Measurements from ENCODE around the gene RHBDL2. TPM values are rescaled to one million over a fixed set of nuclear protein-coding genes. Genes with fewer than 3 reads are reported as not detected.

The RHBDL2 gene
- total and polyA plus RNA-seq, 2 donors (not counting 3 experiments of a cell fraction or from before 2014, with no cell fraction given) = 0.06 to 1.4 TPM

GRCh38 chr1:38962113-38962512 is 20.5 kb upstream of the RHBDL2 start:
- Histone ChIP-seq H3K79me2 (ENCODE audit: control insufficient read depth, insufficient read depth, low read length) (no peaks in the 10 kb centered on the region), H3K27me3 (ENCODE audit: control insufficient read depth in 2 of 2, insufficient read depth in 2 of 2, low read length in 2 of 2) (no peaks in the 10 kb centered on the region), H2AFZ (ENCODE audit: low read depth, low read length) (no peak overlapping the region), H4K20me1 (replicated peaks; ENCODE audit: control insufficient read depth, extremely low read depth, insufficient read depth, low read length) (no peaks in the 10 kb centered on the region), H3K27ac (ENCODE audit: insufficient read depth, low read depth, low read length) (no peak overlapping the region), H3K9ac (replicated peaks; ENCODE audit: extremely low read depth, insufficient read depth, low read length) (no peak overlapping the region), H3K4me1 (ENCODE audit: control insufficient read depth, extremely low read depth, insufficient read depth, low read length) (no peaks in the 10 kb centered on the region), H3K4me3 (replicated peaks in 1 of 3; ENCODE audit: insufficient read depth in 1 of 3, low read depth in 1 of 3, low read length in 3 of 3) (no peak overlapping the region), H3K4me2 (ENCODE audit: insufficient read depth, low read length) (no peak overlapping the region), H3K36me3 (ENCODE audit: control insufficient read depth in 2 of 2, extremely low read depth in 1 of 2, insufficient read depth in 2 of 2, low read length in 2 of 2) (no peaks in the 10 kb centered on the region), H3K9me1 (replicated peaks; ENCODE audit: control insufficient read depth, extremely low read depth, insufficient read depth, low read length) (no peaks in the 10 kb centered on the region), H3K9me3 (replicated peaks; ENCODE audit: control insufficient read depth, insufficient read depth, low read length) (no peaks in the 10 kb centered on the region)
- ChIA-PET CTCF (no interaction called here), POLR2A (no interaction called here)
- BruUV-seq (replicated peaks) = no TSS peak
- intact Hi-C loops (cut with micrococcal nuclease) (no loop called here), dilution Hi-C loops (cut with MboI; ENCODE audit: extremely low pct_ligation_motif_present, low sequenced_read_pairs) (no loop called here)
- DNase-seq (ENCODE audit: low read depth, low spot score) (no peak), FAIRE-seq (no peak)
- TF ChIP-seq CTCF (IDR thresholded peaks at IDR 0.05; ENCODE audit: extremely low read depth in 1 of 2, insufficient read depth in 1 of 2, low read depth in 1 of 2, low read length in 2 of 2) (no peak), POLR2A (IDR thresholded peaks at IDR 0.05; ENCODE audit: low read depth, low read length) (no peak), FOS (IDR thresholded peaks at IDR 0.05; ENCODE audit: borderline replicate concordance, insufficient read depth, low read length) (no peak), MYC (IDR thresholded peaks at IDR 0.05; ENCODE audit: low read depth, low read length) (no peak), EZH2 (IDR thresholded peaks at IDR 0.05; ENCODE audit: borderline replicate concordance, low read depth, low read length, severe bottlenecking) (no peak), JUN (IDR thresholded peaks at IDR 0.05; ENCODE audit: borderline replicate concordance, insufficient read depth, insufficient read length, low read depth) (no peak), MAX (IDR thresholded peaks at IDR 0.05; ENCODE audit: insufficient read depth, insufficient read length) (no peak), GATA2 (IDR thresholded peaks at IDR 0.05; ENCODE audit: insufficient read depth, insufficient read length, low read depth, low read length) (no peak), POLR2AphosphoS5 (IDR thresholded peaks at IDR 0.05; ENCODE audit: insufficient read depth, low read depth, low read length) (no peak)
